Suppressor macrophage treated with lipopolysaccharide for 1 hour (primary cell): ENCODE measurements around the gene ARRDC3.

ENCODE experiments used
- DNase-seq, 3 donors: peaks; one replicate each; pipeline ENCODE4 v3.0.0-alpha.2; 2020 to 2022

Gene ARRDC3

GRCh38 chr5:91384671-91385430 is 1.7 kb upstream of the ARRDC3 start:
- peak; percentile 80 to 93 (median 92) for DNase-seq

GRCh38 chr5:91383956-91384300 is 811 bp upstream of the ARRDC3 start:
- peak; percentile 77 to 79 (median 79) for DNase-seq

DNA sequence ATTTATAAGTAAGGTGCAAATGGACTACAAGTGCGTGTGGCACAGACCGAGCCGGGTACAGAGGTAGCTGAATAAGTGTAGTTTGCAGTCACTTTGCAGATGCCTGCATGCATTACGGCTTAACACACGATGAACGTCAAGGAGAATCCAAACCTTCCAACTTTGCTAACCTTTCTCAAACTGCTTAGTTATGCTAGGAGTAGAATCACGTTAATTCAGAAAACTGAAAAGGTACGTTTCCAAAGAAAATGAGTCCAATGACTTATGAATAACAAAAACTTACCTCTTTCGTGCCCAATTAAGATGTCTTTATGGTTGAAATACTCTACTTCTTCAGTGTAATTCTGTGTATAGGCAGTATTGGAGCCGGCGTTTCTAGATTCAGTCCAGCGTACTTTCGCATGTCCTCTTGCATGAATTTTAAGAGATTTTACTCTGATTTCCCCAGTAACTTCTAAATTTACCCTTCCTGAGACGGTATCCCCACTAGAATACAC is 539 bp downstream of the ARRDC3 start:
- DNase-seq: peak in 2 of 3 donors; percentile 34 to 43

GRCh38 chr5:91381774-91382359 is 1.2 kb downstream of the ARRDC3 start:
- peak; percentile 73 to 77 (median 73) for DNase-seq

GRCh38 chr5:91381239-91381773 is 1.8 kb downstream of the ARRDC3 start:
- DNase-seq: no peak

DNA sequence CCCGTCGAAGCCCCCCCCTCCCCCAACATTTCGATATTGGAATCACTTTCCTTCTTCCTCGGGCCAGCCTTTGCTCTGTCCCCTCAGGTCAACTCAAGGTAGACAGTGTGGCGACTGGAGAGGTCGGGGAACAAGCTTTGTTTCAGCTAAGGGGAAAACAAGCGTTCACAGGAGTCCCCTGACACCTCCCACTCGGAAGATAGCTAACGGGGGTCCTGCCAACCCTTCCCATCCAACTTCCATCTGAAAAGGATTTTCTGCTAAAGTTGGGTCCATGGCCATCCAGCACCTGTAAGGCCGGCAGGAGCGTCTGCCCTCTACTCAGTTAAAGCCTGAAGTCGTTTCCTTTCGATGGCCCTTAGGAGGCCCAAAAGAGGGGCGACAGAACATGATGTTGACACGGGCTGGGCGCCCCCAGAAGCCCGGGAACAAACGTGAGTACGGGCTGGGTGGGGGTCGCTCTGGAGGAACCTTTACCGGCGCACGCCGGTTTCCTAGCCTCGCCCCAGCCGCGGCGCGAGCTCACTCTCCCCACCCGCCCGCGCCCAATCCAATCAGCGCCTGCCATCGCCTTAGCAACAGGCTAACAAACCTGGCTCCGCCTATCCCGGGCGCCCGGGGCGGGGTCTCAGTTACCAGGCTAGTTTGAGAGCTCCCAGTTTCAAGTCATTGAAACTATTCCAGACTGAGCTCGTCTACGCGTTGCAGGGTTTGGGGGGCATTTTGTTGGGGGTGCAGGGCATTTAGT is 2.5 kb downstream of the ARRDC3 start:
- peak; percentile 96 to 98 (median 97) for DNase-seq

GRCh38 chr5:91379914-91380490 is 3.1 kb downstream of the ARRDC3 start:
- peak; percentile 96 to 99 (median 98) for DNase-seq

DNA sequence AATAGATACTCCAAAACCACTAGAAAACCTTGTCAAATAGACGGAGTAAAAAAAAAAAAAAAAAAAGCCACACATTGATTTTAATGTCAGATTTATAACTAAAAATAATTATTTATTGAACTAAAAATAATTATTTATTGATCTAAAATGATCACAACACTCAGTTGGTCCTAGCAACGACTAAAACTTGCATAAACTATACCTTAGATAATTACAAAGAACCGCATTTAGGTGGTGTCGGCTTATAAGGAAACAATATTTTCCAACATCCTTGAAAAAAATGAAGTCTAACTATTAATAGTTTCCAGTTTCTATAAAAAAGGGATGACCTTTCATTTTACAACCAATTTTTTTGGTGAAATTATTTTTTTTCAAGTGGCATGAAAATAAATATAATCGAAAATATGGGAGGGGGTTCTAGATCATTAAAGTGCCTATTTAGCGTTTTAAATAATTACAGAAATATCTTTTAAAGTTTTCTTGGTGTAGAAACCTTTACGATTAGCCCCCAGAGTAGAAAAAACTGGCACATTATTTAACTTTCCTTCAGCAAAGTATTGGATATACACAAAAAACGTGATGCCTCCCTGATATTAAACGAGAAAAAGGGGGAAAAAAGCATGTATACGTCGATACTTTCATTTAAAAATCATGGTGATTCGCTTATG is 3.7 kb downstream of the ARRDC3 start:
- DNase-seq: peak in 1 of 3 donors; percentile 24

GRCh38 chr5:91378752-91379211 is 4.3 kb downstream of the ARRDC3 start:
- peak in 1 of 3 donors; percentile 30 for DNase-seq

DNA sequence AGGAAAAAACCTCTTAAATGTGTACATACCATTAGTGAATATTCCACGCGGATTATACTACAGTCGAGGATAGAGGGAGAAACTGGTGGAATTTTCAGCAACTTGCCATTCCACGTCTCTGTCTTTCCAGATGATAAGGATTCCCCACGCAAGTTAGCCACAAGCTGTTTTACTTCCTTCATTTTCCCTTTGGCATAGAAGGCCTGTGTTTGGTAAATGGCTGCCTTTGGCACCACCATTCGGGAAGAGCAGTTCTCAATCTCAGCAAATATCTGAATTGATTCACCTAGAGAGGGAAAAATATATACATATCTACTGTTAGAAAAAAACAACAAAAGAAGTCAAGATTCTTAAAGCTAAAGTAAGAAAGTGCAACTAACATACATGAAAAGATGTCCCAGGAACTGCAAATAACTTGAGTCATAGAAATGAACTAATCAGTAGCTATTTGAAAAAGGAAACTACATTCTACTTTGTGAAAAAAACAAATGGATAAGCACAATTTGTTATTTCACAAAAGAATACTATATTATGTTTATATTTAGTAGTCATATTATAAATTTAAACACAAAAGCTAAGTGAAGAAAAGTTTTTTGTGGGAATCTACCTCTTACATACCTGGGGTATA is 8.1 kb downstream of the ARRDC3 start:
- DNase-seq: peak in 2 of 3 donors; percentile 52 to 54

GRCh38 chr5:91373600-91373999 is 9.5 kb downstream of the ARRDC3 start:
- DNase-seq: no peak

DNA sequence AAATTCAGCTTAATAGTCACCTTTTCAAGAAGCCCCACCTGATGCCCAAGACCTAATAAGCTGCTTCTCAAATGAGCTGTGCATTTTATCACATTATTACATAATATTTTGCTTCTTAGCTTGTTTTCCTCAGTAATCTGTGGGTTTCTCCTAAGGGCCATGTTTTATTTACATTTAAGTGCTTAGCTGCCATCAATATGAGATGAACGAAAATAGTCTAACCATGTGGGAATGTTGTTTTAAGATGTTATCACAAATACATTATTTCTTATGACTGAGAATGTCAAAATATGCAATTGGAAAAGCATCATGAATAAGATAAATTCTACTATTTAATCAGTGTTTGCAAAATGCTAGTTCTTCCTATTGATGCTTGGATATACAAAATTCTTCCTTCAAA is 10.1 kb downstream of the ARRDC3 start:
- no peak for DNase-seq

DNA sequence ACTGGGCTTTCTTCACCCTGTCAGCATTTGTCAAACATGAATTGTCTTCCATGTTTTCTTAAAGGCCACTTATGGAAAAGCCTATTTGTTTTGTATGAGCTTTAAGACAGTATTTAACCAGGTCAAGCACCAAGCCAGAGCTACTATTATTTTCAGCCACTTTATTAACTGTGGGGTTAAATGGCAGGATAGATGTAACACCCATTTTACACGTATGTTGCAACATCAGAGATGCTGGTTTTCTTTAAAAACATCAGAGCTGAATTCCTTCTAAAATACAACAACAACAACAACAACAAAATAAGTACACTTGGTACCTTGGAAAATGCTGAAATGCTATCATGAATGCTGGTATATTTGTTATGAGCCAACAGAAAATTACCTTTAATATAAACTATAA is 13.6 kb downstream of the ARRDC3 start:
- no peak for DNase-seq

GRCh38 chr5:91367908-91368648 is 15.0 kb downstream of the ARRDC3 start:
- no peak for DNase-seq

DNA sequence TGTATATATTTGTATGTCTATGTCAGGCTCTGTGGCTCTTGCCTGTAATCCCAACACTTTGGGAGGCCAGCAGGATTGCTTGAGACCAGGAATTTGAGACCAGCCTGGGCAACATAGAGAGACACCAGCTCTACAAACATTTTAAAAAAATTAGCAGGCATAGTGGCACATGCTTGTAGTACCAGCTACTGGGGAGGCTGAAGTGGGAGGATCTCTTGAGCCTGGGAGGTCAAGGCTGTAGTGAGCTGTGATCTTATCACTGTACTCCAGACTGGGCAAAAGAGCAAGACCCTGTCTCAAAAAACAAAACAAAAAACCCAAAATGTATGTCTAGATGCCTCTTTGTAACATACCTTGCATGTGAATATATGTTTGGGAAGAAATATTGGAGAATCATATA is 15.8 kb downstream of the ARRDC3 start:
- no peak for DNase-seq

DNA sequence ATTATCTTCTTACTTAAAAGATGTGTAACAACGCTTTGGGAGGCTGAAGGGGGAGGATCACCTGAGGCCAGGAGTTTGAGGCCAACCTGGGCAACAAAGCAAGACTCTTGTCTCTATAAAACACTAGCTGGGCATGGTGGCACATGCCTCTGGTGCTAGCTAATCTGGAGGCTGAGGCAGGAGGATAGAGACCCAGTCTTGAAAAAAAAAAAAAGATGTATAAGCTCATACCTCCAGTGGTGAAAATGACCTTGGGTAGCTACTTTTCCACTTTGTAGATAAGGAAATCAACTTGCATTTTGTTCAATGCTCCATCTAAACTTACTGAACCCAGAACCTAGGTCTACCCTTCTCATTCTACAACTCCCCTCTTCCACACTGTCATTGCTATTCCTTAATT is 16.6 kb downstream of the ARRDC3 start:
- DNase-seq: no peak

DNA sequence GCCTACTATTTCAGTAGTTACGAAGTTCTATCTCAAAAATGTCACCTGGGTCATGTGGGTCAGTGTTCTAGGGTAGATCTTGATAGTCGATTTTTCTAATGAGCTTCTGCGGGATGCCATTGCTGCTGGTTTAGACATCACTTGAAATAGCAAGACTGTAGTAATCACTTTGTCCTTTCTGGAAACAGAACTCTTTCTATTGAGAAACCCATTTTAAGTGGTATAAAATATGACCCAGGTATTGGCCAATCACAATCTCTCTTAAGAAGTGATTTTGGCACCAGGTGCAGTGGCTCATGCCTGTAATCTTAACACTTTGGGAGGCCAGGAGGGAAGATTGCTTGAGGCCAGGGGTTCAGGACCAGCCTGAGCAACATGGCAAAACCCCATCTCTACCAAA is 17.6 kb downstream of the ARRDC3 start:
- no peak for DNase-seq

GRCh38 chr5:91362935-91363334 is 20.2 kb downstream of the ARRDC3 start:
- DNase-seq: no peak

DNA sequence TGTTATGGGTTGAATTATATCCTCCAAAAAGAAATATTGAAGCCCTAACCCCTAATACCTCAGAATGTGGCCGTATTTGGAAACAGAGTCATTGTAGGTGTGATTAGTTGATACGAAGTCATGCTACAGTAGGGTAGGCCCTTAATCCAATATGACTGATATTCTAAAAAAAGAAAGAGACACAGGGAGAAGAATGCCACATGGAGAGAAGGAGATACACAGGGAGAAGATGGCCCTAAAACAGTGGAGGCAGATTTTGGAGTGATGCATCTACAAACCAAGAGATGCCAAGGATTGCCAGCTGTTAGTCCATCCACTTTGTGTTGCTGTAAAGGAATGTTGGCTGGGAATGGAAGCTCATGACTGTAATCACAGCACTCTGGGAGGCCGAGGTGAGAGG is 21.3 kb downstream of the ARRDC3 start:
- DNase-seq: no peak

DNA sequence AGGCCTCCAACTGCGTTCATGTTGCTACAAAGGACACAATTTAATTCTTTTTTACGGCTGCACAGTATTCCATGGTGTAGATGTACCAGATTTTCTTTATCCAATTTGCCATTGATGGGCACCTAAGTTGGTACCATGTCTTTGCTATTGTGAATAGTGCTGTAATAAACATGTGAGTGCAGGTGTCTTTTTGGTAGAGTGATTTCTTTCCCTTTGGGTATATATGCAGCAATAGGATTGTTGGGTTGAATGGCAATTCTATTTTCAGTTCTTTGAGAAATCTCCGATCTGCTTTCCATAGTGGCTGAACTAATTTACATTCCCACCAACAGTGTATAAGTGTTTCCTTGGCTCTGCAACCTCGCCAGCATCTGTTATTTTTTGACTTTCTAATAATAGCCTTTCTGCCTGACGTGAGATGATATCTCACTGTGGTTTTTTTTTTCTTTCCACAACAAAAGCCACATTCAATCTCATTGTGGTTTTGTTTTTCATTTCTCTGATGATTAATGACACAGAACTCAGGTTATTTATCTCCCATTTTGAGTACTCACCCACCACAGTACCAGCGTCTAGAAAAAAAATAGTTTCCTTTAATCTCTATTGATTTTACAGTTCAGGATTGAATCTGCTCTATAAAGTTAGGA is 21.9 kb downstream of the ARRDC3 start:
- no peak for DNase-seq
